OCI-M2 (cell line): ENCODE data around the gene LY6G6F.

Experiments used
- DNase-seq: peaks from one replicate; lab custom pipeline; 2025; ENCODE audit not compliant: unreplicated experiment; lab: John Stamatoyannopoulos, UW

LY6G6F gene

DNA sequence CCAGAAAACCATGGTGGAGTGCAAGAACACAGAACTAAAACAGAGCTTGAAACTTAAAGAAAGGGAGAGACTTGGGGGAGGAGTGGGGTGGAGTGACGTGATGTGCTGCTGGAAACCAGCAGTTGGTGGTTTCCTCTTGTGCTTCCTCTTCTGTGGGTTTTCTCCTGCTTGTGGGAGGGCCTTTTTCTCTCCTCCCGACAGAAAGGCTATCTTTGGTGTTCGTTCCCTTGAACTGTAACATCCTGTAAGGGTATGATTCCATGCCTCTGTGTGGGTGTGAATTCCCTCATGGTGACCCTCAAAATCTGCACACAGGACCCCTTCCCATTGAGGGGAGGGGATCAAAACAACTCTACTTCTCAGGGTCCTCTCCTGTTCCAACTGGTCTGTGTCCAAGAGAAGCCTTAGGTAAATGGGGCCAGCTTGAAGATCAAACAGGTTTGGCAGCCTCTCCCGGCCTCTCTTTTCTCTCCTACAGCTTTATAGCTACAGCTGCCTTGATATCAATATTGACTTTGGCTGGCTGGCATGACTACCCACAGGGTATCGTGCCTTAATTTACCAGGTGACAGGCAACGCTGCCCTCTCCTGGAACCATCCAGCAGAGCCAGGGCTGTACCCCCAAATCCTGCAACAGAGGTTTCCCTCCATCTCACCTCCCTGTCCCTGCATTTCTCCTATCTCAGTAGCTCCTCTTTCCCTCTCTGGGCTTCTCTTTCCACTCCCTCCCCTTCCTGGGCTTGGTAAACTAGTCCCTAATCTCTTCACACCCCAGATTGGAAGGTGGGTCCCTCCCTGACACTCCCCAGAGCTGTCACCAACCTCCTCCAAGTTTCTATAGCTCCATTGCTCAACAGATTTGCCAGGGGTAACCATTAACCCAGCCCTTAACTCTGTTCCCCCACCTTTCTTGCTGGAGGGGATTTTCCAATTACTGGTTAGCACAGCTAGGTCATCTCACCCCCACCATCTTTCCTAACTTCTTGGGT is 31.6 kb downstream of the LY6G6F start:
- peak; percentile 62 for DNase-seq

DNA sequence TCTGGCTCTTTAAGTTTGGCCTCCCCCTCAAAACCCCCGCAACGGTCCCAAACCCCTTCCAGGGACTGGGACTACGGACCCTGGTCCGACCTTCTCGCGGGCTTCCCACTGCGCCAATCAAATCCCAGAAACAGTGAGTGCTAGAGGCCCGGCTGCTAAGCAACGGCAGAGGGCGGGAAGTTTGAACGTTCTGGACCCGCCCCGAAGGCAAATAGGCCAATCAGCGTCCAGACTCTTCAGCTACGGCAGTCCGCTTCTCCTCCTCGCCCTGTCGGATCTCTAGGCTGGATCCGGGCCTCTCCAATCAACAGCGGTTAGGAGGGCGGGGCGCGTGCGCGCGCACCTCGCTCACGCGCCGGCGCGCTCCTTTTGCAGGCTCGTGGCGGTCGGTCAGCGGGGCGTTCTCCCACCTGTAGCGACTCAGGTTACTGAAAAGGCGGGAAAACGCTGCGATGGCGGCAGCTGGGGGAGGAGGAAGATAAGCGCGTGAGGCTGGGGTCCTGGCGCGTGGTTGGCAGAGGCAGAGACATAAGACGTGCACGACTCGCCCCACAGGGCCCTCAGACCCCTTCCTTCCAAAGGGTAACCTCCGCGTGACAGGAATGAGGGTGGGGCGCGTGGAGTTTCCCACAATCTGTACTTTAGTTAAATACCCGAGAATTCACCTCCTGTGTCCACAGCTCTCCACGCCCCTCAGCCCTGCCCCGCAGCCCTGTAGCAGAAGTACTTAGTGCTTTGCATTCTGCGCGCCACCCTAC is 33.2 kb downstream of the LY6G6F start, which contains the start of gene MSH5:
Gene MSH5, plus strand, starts transcription at position 367 of the 758 bp plus-strand sequence. CDS start 462 bp downstream, outside the sequence.
- peak; percentile 98 for DNase-seq

DNA sequence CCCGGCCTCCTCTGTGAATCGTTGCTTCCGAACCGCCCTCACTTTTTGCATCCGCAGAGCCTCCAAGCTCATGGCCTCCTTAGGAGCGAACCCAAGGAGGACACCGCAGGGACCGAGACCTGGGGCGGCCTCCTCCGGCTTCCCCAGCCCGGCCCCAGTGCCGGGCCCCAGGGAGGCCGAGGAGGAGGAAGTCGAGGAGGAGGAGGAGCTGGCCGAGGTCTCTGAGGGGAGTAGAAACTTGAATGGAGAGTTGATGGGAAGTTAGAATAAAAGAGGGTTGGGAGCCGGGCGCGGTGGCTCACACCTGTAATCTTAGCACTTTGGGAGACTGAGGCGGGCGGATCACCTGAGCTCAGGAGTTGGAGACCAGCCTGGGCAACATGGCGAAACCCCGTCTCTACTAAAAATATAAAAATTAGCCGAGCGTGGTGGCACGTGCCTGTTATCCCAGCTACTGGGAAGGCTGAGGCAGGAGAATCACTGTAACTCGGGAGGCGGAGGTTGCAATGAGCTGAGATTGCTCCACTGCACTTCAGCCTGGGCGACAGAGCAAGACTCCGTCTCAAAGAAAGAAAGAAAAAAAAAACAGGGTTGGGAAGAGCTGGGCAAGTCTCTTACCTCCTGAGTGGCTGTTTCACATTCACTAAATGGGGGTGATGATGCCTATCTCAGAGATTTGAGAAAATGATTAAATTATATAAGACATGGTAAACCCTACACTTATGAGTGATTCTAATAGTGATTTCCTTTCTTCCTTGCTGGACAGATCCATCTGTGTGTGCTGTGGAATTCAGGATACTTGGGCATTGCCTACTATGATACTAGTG is 33.9 kb downstream of the LY6G6F start:
- DNase-seq: no peak

DNA sequence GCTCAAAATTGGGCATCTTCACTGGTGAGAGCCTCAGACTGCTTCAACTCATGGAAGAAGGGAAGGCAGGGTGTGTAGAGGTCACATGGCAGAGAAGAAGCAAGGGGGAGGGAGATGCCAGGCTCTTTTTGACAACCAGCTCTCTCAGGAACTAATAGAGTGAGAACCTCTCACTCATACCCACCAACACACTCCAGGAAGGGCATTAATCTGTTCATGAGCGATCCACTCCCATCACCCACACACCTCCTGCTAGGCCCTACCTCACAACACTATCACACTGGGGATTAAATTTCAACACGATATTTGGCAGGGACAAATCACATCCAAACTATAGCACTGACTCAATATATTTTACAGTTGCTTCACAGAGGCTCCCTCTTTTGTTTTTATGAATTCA is 35.1 kb downstream of the LY6G6F start:
- DNase-seq: no peak

DNA sequence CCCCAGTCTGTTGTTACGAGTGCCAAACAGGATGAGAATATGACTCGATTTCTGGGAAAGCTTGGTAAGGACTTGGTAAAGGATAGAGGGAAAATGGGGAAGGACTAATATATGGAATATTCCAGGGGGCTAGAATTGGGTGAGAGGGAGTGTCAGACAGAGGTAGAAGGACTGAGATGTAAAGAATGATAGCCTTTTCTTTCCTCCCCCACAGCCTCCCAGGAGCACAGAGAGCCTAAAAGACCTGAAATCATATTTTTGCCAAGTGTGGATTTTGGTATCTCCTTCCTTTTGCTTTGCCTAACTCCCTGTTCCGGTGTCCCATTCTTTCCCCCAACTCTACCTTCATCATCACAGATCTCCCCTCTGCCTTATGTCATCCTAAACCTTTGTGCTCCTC is 36.2 kb downstream of the LY6G6F start:
- DNase-seq: no peak

DNA sequence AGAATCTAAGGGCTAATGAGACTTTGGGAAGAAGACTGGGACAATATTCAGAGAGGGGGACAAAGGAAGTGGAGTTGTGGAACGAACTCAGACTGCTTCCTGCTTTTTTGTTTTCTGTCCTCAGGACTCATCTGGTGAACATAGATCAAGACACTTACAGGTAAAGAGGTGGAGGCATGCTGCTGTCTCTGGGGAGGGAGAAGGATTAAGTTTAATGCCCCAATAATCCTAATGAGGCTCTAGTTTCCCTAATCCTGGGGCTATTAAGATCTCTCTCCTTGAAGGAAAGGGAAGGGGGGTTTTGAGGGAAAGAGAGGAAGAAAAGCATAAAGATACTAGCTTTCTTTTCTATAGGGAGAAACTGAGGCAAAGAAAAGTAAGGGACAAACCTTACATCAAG is 37.8 kb downstream of the LY6G6F start:
- DNase-seq: no peak

DNA sequence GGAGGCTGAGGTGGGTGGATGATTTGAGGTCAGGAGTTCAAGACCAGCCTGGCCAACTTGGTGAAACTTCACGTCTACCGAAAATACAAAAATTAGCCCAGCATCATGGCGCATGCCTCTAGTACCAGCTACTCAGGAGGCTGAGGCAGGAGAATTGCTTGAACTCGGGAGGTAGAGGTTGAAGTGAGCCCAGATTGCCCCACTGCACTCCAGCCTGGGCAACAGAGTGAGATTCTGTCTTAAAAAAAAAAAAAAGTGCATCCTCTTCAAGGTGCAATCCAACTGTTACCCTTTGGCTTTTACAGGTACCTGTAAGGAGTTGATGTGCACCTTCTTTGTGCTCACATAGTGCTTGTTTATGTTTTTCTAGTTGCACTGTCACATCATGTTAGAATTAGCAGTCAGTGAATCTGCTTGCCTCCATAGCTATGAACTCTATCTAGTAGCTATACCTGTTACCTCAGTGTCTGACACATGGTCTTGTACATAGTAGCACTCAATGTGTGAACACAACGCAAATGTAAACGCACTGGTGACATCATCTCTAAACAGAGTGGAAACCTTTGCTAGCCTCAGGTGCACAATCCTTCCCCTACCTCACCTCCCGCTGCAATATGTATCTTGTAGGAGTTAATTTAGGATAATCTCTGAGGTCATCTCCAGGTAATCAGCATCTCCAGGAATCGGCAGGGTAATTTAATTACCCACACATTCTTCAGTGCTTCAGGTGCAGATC is 42.8 kb downstream of the LY6G6F start:
- DNase-seq: no peak

DNA sequence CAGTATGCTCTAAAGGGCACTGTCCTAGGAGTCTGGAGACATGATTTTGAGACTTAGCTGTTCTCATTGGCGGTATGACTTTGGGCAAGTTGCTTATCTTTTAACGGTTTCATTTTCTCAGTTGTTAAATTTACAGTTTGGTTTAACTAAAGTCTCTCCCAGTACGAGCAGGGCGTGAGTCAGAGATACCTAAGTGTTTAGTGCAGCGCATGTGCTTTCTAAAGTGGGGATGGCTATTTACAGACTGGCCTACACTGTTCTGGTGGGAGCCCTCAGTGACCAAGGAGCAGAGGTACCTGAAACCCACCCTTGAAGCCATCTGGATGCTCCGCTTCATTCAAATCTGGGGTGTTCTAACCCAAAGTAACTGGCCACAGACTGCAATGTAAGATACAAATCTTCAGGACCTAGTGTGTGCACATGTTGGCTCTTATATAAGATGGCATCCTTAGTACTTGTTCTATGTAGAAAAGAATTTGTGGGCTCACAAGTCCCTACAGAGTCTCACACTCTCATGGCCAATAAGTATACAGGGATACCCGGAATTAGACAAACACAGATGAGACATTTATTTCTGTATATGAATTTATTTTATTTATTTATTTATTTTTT is 43.9 kb downstream of the LY6G6F start:
- DNase-seq: no peak

DNA sequence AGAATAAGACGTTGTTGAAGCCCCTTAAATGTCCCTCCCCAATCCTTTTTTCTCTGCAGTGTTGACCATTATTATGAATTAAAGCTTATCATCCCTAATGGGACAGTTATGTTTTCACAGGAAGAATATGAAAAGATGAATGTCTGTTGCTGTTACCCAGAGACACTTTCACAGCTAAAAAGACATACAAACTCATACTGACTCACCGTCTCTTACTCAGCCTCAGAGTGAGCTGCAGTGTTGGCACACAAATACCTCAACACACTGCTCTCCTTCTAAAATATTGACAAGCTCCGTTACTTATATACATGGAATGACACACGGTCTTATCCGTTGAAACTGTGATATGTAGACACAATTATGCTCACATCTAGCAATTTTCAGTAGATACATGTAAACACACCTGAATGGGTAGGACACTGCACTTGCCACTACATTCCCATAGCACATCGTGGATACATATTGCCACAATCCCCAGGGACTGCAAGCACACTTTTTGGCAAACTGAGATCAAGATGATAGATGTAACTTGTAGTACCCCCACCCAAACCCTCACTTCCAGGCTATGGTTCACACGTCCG is 46.2 kb downstream of the LY6G6F start:
- DNase-seq: no peak

DNA sequence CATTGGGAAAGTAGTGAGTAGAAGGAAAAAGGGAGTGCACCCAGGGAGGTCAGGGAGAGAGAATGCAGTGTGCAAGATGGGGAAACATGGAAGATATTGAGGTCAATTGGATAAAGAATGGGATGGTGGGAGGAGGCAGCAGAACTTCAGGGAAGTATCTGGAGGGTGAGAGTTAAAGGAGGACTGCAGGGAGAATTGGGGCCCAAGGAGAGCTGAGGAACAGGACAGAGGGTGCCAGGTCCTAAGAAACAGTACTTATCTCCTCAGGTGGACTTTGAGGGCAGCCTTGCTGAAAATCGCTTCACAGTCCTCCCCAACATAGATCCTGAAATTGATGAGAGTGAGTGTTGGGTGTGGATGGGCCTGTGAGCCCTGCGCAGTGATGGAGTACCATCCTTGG is 51.6 kb downstream of the LY6G6F start:
- DNase-seq: no peak
